HG03175 (cell line): ENCODE data around the gene SFXN5.
A peak's percentile ranks its signal among the peaks of the same experiment; 100 is the strongest.
"Not testable (repeated sequence)": the region's sequence is repeated elsewhere in the genome, so short reads cannot be mapped to it uniquely, and the experiment has no call there.

Source experiments
- ATAC-seq: cut with Tn5 transposase; IDR thresholded peaks from one replicate; pipeline ENCODE4 v1.9.1; 2021; ENCODE audit warnings: mild to moderate bottlenecking, moderate library complexity; ENCODE audit not compliant: unreplicated experiment

Gene SFXN5

GRCh38 chr2:73071360-73072128, at the start of gene SFXN5:
TSS of gene SFXN5 (minus strand) at chr2:73071712. CDS start at chr2:73071705, 7 bp downstream.
- peak; percentile 96 for ATAC-seq

GRCh38 chr2:73119611-73120239, 48.2 kb upstream of the SFXN5 start:
- not testable (repeated sequence) for ATAC-seq

GRCh38 chr2:73117441-73117840, 45.9 kb upstream of the SFXN5 start:
- no peak for ATAC-seq

- no peak for ATAC-seq
These were observed 44.9 kb upstream of the SFXN5 start for GRCh38 chr2:73116182-73116960.

- ATAC-seq, result no peak
These were observed 42.9 kb upstream of the SFXN5 start for GRCh38 chr2:73114273-73114867.

- peak; percentile 65 for ATAC-seq
These were observed 41.7 kb upstream of the SFXN5 start, which contains the start of gene RAB11FIP5 for GRCh38 chr2:73112913-73113854. TSS of gene RAB11FIP5 (minus strand) at chr2:73112948. CDS start at chr2:73112777, 171 bp downstream.

GRCh38 chr2:73112026-73112912, 40.8 kb upstream of the SFXN5 start:
- ATAC-seq, result peak; percentile 21

- ATAC-seq, result no peak
These were observed 39.8 kb upstream of the SFXN5 start for GRCh38 chr2:73111073-73112025.

GRCh38 chr2:73110168-73111072, 38.9 kb upstream of the SFXN5 start:
- no peak for ATAC-seq

GRCh38 chr2:73109431-73110167, 38.1 kb upstream of the SFXN5 start:
- no peak for ATAC-seq

- no peak for ATAC-seq
These were observed 35.9 kb upstream of the SFXN5 start for GRCh38 chr2:73107211-73107926.

GRCh38 chr2:73106791-73107190, 35.3 kb upstream of the SFXN5 start:
- no peak for ATAC-seq

- no peak for ATAC-seq
These were observed 34.0 kb upstream of the SFXN5 start for GRCh38 chr2:73105511-73105971.

- ATAC-seq, result no peak
These were observed 33.4 kb upstream of the SFXN5 start for GRCh38 chr2:73104933-73105332.

- ATAC-seq, result no peak
These were observed 31.6 kb upstream of the SFXN5 start for GRCh38 chr2:73103018-73103542.
